GM21423 (cell line): ENCODE results near the gene DNAJC16.

ENCODE experiments used
- ATAC-seq: cut with Tn5 transposase; IDR thresholded peaks from one replicate; pipeline ENCODE4 v1.9.1; 2021; ENCODE audit warnings: mild to moderate bottlenecking, moderate library complexity; ENCODE audit not compliant: unreplicated experiment

The DNAJC16 gene

GRCh38 chr1:15531682-15532081 lies 5.0 kb downstream of the DNAJC16 start:
- ATAC-seq, result no peak

- ATAC-seq, result no peak
Measured at GRCh38 chr1:15538771-15539170, 12.1 kb downstream of the DNAJC16 start.

- no peak for ATAC-seq
Measured at GRCh38 chr1:15540186-15540585, 13.5 kb downstream of the DNAJC16 start.

- ATAC-seq, result no peak
Measured at GRCh38 chr1:15541231-15541792, 14.7 kb downstream of the DNAJC16 start.

- ATAC-seq, result no peak
Measured at GRCh38 chr1:15542388-15543250, 16.0 kb downstream of the DNAJC16 start.

- ATAC-seq, result no peak
Measured at GRCh38 chr1:15543251-15543588, 16.6 kb downstream of the DNAJC16 start.

GRCh38 chr1:15543589-15544568 lies 17.2 kb downstream of the DNAJC16 start:
- no peak for ATAC-seq

- no peak for ATAC-seq
Measured at GRCh38 chr1:15546641-15547040, 20.0 kb downstream of the DNAJC16 start.

GRCh38 chr1:15550573-15550972 lies 23.9 kb downstream of the DNAJC16 start:
- ATAC-seq, result no peak

- no peak for ATAC-seq
Measured at GRCh38 chr1:15557008-15557407, 30.4 kb downstream of the DNAJC16 start.

GRCh38 chr1:15557594-15557993 lies 30.9 kb downstream of the DNAJC16 start:
- ATAC-seq, result no peak

GRCh38 chr1:15558516-15558915 lies 31.9 kb downstream of the DNAJC16 start:
- no peak for ATAC-seq

- ATAC-seq, result no peak
Measured at GRCh38 chr1:15559189-15559810, 32.7 kb downstream of the DNAJC16 start.

- no peak for ATAC-seq
Measured at GRCh38 chr1:15568387-15569073, 41.9 kb downstream of the DNAJC16 start.

GRCh38 chr1:15570861-15571260 lies 44.2 kb downstream of the DNAJC16 start:
- no peak for ATAC-seq

- ATAC-seq, result no peak
Measured at GRCh38 chr1:15571266-15571665, 44.6 kb downstream of the DNAJC16 start.

GRCh38 chr1:15573477-15573876 lies 46.8 kb downstream of the DNAJC16 start:
- ATAC-seq, result no peak

- ATAC-seq, result no peak
Measured at GRCh38 chr1:15574741-15575140, 48.1 kb downstream of the DNAJC16 start.

- no peak for ATAC-seq
Measured at GRCh38 chr1:15575549-15576150, 49.0 kb downstream of the DNAJC16 start.

GRCh38 chr1:15577691-15578090 lies 51.0 kb downstream of the DNAJC16 start:
- ATAC-seq, result no peak
